Measurements from ENCODE around the gene ST6GAL1. TPM values are rescaled to one million over a fixed set of nuclear protein-coding genes. Genes with fewer than 3 reads are reported as not detected.

The ST6GAL1 gene
- total and polyA plus RNA-seq, 10 of the 15 experiments (the other 5 are each of a cell fraction or from before 2014, with no cell fraction given) = 74.2 to 248 (median 149) TPM

DNA sequence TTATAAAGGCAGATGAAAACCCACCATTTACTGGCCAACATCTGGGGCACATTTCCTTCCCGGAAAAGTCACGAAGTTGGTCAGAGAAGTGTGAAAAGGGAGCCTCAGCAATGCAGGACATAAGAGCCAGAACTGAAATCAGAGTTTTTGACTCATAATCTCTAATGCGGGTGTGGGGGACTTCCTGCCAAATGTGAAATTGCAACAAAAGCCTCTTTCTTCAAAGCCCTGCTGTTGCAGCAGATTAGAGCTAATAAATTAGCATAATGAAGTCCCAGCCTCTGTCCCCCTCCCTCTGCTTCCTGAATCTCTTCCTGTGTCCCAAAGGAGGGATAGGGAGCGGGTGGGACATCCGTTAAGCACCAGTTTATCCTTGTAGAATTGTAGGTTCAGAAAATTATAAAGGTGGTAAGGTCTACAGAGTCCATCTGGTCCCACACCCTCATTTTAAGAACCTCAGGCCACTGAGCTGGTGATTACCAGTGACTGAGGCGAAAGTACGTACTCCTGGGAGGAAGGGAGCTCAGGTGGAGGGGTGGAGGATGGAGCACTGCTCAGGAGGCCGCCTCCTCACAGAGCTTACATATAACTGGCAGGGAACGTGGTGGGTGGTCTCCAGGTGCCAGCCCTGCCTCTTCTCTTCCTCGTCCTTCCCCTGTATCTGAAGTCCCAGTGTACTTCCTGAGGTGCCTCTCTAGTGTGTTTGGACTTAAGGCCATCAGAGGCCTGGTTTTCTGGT lies 35.0 kb downstream of the ST6GAL1 start (continued):
- TF ChIP-seq, protein P1, sequence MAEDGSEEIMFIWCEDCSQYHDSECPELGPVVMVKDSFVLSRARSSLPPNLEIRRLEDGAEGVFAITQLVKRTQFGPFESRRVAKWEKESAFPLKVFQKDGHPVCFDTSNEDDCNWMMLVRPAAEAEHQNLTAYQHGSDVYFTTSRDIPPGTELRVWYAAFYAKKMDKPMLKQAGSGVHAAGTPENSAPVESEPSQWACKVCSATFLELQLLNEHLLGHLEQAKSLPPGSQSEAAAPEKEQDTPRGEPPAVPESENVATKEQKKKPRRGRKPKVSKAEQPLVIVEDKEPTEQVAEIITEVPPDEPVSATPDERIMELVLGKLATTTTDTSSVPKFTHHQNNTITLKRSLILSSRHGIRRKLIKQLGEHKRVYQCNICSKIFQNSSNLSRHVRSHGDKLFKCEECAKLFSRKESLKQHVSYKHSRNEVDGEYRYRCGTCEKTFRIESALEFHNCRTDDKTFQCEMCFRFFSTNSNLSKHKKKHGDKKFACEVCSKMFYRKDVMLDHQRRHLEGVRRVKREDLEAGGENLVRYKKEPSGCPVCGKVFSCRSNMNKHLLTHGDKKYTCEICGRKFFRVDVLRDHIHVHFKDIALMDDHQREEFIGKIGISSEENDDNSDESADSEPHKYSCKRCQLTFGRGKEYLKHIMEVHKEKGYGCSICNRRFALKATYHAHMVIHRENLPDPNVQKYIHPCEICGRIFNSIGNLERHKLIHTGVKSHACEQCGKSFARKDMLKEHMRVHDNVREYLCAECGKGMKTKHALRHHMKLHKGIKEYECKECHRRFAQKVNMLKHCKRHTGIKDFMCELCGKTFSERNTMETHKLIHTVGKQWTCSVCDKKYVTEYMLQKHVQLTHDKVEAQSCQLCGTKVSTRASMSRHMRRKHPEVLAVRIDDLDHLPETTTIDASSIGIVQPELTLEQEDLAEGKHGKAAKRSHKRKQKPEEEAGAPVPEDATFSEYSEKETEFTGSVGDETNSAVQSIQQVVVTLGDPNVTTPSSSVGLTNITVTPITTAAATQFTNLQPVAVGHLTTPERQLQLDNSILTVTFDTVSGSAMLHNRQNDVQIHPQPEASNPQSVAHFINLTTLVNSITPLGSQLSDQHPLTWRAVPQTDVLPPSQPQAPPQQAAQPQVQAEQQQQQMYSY (CRISPR knock-in tag; IDR thresholded peaks at IDR 0.05) = no peak
- TF ChIP-seq NFXL1 (IDR thresholded peaks at IDR 0.05; ENCODE audit: borderline replicate concordance) = no peak
- no peak for TF ChIP-seq EZH2 (IDR thresholded peaks at IDR 0.05; ENCODE audit: borderline replicate concordance, control insufficient read depth, low read depth, low read length)
- TF ChIP-seq CREB1 (IDR thresholded peaks at IDR 0.05; ENCODE audit: low read depth) = 0 out of 2 replicates have a peak, but pooled peaks have one; percentile 29
- TF ChIP-seq CHD1 (IDR thresholded peaks at IDR 0.05; ENCODE audit: low read depth, low read length) = no peak
- TF ChIP-seq NBN (IDR thresholded peaks at IDR 0.05) = no peak
- TF ChIP-seq ZNF384 (IDR thresholded peaks at IDR 0.05; ENCODE audit: borderline replicate concordance, low read depth, low read length) = no peak
- TF ChIP-seq SMAD5 (IDR thresholded peaks at IDR 0.05; ENCODE audit: low read depth) = no peak
- no peak for TF ChIP-seq CEBPZ (IDR thresholded peaks at IDR 0.05; ENCODE audit: low read depth, low read length)
- TF ChIP-seq ELK1 (IDR thresholded peaks at IDR 0.05; ENCODE audit: low read depth, low read length) = no peak
- TF ChIP-seq IKZF1 (conservative IDR thresholded peaks at IDR 0.05) = peak; percentile 84
- TF ChIP-seq HDAC2 (IDR thresholded peaks at IDR 0.05) = no peak
- TF ChIP-seq NR2F1 (conservative IDR thresholded peaks at IDR 0.05) = no peak
- TF ChIP-seq BHLHE40 (IDR thresholded peaks at IDR 0.05; ENCODE audit: borderline replicate concordance in 1 of 2, low read depth in 2 of 2, low read length in 1 of 2) = peak in 1 of 2 experiments; percentile 6; a peak in 1 of 4 replicates
- no peak for TF ChIP-seq YBX1 (IDR thresholded peaks at IDR 0.05)
- peak; percentile 57 for TF ChIP-seq RUNX3 (IDR thresholded peaks at IDR 0.05; ENCODE audit: low read length)
- no peak for TF ChIP-seq MYC (IDR thresholded peaks at IDR 0.05; ENCODE audit: insufficient read depth, insufficient read length, insufficient replicate concordance, low read length, severe bottlenecking)
- TF ChIP-seq PAX5 (IDR thresholded peaks at IDR 0.05; ENCODE audit: borderline replicate concordance, low read depth, low read length) = peak; percentile 55; the same call in 1 of the 2 replicates

Data from GM12878 (cell line).